SK-N-SH treated with all-trans-retinoic acid at 6 μM for 48 hours (cell line): ENCODE data around the gene ANKRD26.

Experiments used
- ATAC-seq: fragments of 200-7000 bp; cut with Tn5 transposase; 3 replicates; pipeline ENCODE4 v1.9.1; 2020; ENCODE audit warnings: mild to moderate bottlenecking, moderate library complexity
- ARNTL ChIP-seq: fragments of 450-650 bp; formaldehyde crosslinking; IDR thresholded peaks from 2 replicates; pipeline ENCODE4 v1.5.0; 2020; ENCODE audit warnings: low read depth, mild to moderate bottlenecking, moderate library complexity, borderline replicate concordance
- CREB5 ChIP-seq: fragments of 250-450 bp; sonication (Bioruptor Pico); IDR thresholded peaks from 2 replicates; pipeline ENCODE4 v1.5.1; 2020; ENCODE audit warnings: low read depth, mild to moderate bottlenecking, moderate library complexity
- ESRRG ChIP-seq: fragments of 250-450 bp; sonication (Bioruptor Pico); IDR thresholded peaks from 2 replicates; pipeline ENCODE4 v1.6.1; 2021; ENCODE audit warnings: mild to moderate bottlenecking
- GLIS3 ChIP-seq: fragments of 250-450 bp; sonication (Bioruptor Pico); IDR thresholded peaks from 2 replicates; pipeline ENCODE4 v1.5.0; 2020; ENCODE audit warnings: mild to moderate bottlenecking, moderate library complexity
- ISL1 ChIP-seq: fragments of 250-450 bp; sonication (Bioruptor Pico); IDR thresholded peaks from 2 replicates; pipeline ENCODE4 v2.1.2; 2022; ENCODE audit warnings: mild to moderate bottlenecking, moderate library complexity
- OSR1 ChIP-seq: fragments of 250-450 bp; sonication (Bioruptor Pico); IDR thresholded peaks from 2 replicates; pipeline ENCODE4 v1.8.0; 2022; ENCODE audit warnings: moderate library complexity, mild to moderate bottlenecking, inconsistent platforms
- PPARA ChIP-seq: fragments of 250-450 bp; sonication (Bioruptor Pico); IDR thresholded peaks from 2 replicates; pipeline ENCODE4 v1.5.0; 2020; ENCODE audit warnings: mild to moderate bottlenecking, borderline replicate concordance
- RARB ChIP-seq: fragments of 250-450 bp; sonication (Bioruptor Pico); IDR thresholded peaks from 2 replicates; pipeline ENCODE4 v1.8.0; 2021; ENCODE audit warnings: mild to moderate bottlenecking, moderate library complexity
- TOX ChIP-seq: fragments of 250-450 bp; sonication (Bioruptor Pico); IDR thresholded peaks from 2 replicates; pipeline ENCODE4 v1.8.0; 2021; ENCODE audit warnings: mild to moderate bottlenecking, moderate library complexity, borderline replicate concordance
- ZC3H10 ChIP-seq: fragments of 250-450 bp; sonication (Bioruptor Pico); IDR thresholded peaks from 2 replicates; pipeline ENCODE4 v1.5.1; 2021; ENCODE audit warnings: mild to moderate bottlenecking, moderate library complexity
- ZFP3 ChIP-seq: fragments of 250-450 bp; sonication (Bioruptor Pico); IDR thresholded peaks from 2 replicates; pipeline ENCODE4 v1.5.0; 2020; ENCODE audit warnings: mild to moderate bottlenecking, moderate library complexity
- ZNF565 ChIP-seq: fragments of 450-650 bp; formaldehyde crosslinking; conservative IDR thresholded peaks from 2 replicates; pipeline ENCODE4 v1.5.0; 2020; ENCODE audit warnings: low read depth, mild to moderate bottlenecking, moderate library complexity
- TF ChIP-seq, protein P1 (sequence below): fragments of 250-450 bp; sonication (Bioruptor Pico); IDR thresholded peaks from 2 replicates; pipeline ENCODE4 v1.5.0; 2020; ENCODE audit warnings: mild to moderate bottlenecking, moderate library complexity
- TF ChIP-seq, protein P2 (sequence below): fragments of 250-450 bp; sonication (Bioruptor Pico); IDR thresholded peaks from 2 replicates; pipeline ENCODE4 v1.8.0; 2020; ENCODE audit warnings: mild to moderate bottlenecking, moderate library complexity, borderline replicate concordance
- TF ChIP-seq, protein P3 (sequence below): fragments of 250-450 bp; sonication (Bioruptor Pico); IDR thresholded peaks from 2 replicates; pipeline ENCODE4 v1.8.0; 2021; ENCODE audit warnings: low read depth, mild to moderate bottlenecking, moderate library complexity, borderline replicate concordance

ANKRD26 gene

DNA sequence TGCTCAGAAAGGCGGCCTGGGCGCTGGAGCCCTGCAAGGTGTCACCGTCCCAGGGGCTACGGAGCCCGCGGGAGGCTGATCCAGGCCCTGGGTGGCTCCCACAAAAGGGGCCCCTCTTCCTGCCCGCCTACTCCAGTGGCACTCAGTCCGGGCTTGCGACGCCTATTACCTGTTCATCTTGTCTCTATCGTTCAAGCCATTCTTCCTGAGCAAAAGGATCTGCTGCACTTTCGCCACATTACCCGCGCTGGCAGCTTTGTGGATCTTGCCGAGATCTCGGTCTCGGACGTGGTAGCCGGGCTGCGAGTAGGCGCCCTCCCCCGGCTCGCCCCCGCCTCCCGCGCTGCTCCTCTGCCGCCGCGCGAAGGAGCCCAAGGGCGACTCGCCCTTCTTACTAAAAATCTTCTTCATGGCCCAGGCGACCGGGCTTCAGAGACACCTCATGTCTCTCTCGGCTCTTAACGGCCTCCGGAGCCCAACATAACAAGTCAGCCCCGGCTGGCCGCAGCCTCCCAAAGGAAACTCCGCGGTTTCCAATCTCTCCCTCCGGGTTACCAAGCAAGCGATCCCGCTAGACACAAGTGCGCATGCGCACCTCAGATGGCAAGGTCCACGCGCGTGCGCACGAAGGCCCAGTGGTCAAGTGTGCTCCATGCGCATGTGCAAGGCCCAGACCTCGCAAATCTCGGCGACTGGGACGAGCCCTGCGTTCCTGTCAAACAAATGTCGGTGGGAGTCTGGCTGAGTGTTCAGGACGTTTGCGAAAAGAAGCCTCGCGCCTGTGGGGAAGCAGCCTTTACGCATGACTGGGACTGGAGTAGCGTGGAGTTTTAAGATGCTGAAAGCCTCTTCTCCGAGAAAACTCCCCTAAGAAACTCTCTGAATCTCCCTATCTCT is at the start of gene ANKRD26:
Gene ANKRD26, minus strand, starts transcription at position 579 of the 897 bp plus-strand sequence. Its CDS starts 168 bp downstream, at position 411.
- peak; percentile 88 for ATAC-seq
- TF ChIP-seq, protein P1, sequence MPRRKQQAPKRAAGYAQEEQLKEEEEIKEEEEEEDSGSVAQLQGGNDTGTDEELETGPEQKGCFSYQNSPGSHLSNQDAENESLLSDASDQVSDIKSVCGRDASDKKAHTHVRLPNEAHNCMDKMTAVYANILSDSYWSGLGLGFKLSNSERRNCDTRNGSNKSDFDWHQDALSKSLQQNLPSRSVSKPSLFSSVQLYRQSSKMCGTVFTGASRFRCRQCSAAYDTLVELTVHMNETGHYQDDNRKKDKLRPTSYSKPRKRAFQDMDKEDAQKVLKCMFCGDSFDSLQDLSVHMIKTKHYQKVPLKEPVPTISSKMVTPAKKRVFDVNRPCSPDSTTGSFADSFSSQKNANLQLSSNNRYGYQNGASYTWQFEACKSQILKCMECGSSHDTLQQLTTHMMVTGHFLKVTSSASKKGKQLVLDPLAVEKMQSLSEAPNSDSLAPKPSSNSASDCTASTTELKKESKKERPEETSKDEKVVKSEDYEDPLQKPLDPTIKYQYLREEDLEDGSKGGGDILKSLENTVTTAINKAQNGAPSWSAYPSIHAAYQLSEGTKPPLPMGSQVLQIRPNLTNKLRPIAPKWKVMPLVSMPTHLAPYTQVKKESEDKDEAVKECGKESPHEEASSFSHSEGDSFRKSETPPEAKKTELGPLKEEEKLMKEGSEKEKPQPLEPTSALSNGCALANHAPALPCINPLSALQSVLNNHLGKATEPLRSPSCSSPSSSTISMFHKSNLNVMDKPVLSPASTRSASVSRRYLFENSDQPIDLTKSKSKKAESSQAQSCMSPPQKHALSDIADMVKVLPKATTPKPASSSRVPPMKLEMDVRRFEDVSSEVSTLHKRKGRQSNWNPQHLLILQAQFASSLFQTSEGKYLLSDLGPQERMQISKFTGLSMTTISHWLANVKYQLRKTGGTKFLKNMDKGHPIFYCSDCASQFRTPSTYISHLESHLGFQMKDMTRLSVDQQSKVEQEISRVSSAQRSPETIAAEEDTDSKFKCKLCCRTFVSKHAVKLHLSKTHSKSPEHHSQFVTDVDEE (CRISPR knock-in tag), result no peak
- TF ChIP-seq, protein P2, sequence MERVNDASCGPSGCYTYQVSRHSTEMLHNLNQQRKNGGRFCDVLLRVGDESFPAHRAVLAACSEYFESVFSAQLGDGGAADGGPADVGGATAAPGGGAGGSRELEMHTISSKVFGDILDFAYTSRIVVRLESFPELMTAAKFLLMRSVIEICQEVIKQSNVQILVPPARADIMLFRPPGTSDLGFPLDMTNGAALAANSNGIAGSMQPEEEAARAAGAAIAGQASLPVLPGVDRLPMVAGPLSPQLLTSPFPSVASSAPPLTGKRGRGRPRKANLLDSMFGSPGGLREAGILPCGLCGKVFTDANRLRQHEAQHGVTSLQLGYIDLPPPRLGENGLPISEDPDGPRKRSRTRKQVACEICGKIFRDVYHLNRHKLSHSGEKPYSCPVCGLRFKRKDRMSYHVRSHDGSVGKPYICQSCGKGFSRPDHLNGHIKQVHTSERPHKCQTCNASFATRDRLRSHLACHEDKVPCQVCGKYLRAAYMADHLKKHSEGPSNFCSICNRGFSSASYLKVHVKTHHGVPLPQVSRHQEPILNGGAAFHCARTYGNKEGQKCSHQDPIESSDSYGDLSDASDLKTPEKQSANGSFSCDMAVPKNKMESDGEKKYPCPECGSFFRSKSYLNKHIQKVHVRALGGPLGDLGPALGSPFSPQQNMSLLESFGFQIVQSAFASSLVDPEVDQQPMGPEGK, result peak; percentile 62; the same call in 1 of the 2 replicates
- TF ChIP-seq ZFP3 (CRISPR knock-in tag), result 0 out of 2 replicates have a peak, but pooled peaks have one; percentile 16

GRCh38 chr10:27147701-27148100 is 47.4 kb upstream of the ANKRD26 start:
- ATAC-seq, result no peak

DNA sequence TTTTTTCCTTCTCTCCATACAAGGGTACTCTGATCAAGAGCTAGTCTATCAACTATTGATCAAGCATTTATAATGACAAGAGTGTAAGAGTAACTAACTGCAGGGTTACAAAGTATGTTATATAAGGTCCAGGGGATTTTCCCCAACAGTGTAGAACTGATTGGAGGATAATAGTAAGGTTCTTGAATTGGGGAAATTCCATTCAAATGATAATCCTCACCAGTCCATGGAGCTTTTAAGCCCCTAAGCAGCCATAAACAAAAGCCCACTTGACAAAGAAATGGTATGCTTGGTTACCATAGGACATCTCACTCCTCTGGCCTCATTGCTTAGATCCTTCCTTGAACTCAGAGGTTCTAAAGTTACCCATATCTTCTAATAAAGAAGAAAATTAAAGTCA is 45.6 kb upstream of the ANKRD26 start:
- TF ChIP-seq ZNF565 (no peak), GLIS3 (CRISPR knock-in tag) (no peak)
- TF ChIP-seq, protein P3, sequence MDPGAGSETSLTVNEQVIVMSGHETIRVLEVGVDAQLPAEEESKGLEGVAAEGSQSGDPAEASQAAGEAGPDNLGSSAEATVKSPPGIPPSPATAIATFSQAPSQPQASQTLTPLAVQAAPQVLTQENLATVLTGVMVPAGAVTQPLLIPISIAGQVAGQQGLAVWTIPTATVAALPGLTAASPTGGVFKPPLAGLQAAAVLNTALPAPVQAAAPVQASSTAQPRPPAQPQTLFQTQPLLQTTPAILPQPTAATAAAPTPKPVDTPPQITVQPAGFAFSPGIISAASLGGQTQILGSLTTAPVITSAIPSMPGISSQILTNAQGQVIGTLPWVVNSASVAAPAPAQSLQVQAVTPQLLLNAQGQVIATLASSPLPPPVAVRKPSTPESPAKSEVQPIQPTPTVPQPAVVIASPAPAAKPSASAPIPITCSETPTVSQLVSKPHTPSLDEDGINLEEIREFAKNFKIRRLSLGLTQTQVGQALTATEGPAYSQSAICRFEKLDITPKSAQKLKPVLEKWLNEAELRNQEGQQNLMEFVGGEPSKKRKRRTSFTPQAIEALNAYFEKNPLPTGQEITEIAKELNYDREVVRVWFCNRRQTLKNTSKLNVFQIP, result no peak
- no peak for ATAC-seq

More at GRCh38 chr10:27147701-27148100, 47.4 kb upstream of the ANKRD26 start:
- TF ChIP-seq, protein P3, result no peak
- no peak for TF ChIP-seq CREB5 (CRISPR knock-in tag)
- no peak for TF ChIP-seq ZC3H10
- no peak for TF ChIP-seq GLIS3 (CRISPR knock-in tag)
- no peak for TF ChIP-seq ARNTL (CRISPR knock-in tag)
- TF ChIP-seq ZFP3 (CRISPR knock-in tag), result no peak
- no peak for TF ChIP-seq TOX (CRISPR knock-in tag)
- no peak for TF ChIP-seq ISL1 (CRISPR knock-in tag)
- TF ChIP-seq, all 23 proteins: peak for 0

DNA sequence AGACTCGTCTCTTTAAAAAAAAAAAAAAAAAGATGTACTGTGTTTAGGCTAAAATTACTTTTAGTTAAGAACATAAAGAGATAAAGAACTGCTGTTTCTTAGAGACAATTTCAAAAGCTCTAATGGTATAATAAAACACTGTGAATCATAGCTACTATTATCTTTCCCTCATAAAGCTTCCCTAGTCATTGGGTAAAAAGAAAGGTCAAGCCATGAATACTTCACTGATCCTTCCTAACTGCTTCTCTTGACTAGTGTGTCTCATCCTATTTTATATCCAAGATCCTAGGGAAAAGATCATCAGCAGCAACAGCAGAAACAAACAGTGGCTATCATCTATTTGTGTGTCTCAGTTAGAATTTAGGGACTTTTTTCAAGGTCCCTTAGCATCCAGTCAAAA is 43.4 kb upstream of the ANKRD26 start:
- TF ChIP-seq PPARA (CRISPR knock-in tag) (no peak), GLIS3 (CRISPR knock-in tag) (no peak), TOX (CRISPR knock-in tag) (no peak), OSR1 (CRISPR knock-in tag) (no peak), RARB (CRISPR knock-in tag) (no peak), ISL1 (CRISPR knock-in tag) (no peak), ARNTL (CRISPR knock-in tag) (no peak), ESRRG (CRISPR knock-in tag) (no peak)
- TF ChIP-seq, protein P2, result no peak
- TF ChIP-seq, all 23 proteins: peak for 0
- ATAC-seq, result no peak
